ENCODE results near the gene TAS2R14.

- TF ChIP-seq, protein P1, sequence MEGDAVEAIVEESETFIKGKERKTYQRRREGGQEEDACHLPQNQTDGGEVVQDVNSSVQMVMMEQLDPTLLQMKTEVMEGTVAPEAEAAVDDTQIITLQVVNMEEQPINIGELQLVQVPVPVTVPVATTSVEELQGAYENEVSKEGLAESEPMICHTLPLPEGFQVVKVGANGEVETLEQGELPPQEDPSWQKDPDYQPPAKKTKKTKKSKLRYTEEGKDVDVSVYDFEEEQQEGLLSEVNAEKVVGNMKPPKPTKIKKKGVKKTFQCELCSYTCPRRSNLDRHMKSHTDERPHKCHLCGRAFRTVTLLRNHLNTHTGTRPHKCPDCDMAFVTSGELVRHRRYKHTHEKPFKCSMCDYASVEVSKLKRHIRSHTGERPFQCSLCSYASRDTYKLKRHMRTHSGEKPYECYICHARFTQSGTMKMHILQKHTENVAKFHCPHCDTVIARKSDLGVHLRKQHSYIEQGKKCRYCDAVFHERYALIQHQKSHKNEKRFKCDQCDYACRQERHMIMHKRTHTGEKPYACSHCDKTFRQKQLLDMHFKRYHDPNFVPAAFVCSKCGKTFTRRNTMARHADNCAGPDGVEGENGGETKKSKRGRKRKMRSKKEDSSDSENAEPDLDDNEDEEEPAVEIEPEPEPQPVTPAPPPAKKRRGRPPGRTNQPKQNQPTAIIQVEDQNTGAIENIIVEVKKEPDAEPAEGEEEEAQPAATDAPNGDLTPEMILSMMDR (IDR thresholded peaks at IDR 0.05): no peak
- TF ChIP-seq POLR2A (IDR thresholded peaks at IDR 0.05): no peak
Observed at GRCh38 chr12:10941916-10942607, 3.0 kb upstream of the TAS2R14 start.

Data from body of pancreas (tissue), 4 donors.